Left renal pelvis (tissue), 4 donors: ENCODE measurements around the gene RGS14. TPM values are rescaled to one million over a fixed set of nuclear protein-coding genes. Genes with fewer than 3 reads are reported as not detected.
"Not testable (repeated sequence)": the region's sequence is repeated elsewhere in the genome, so short reads cannot be mapped to it uniquely, and the experiment has no call there.

Experiments used
- DNase-seq, 4 donors: peaks; one replicate each; pipeline ENCODE4 v3.0.0-alpha.2; 2013; ENCODE audit warnings: low read depth in 4 of 4, low spot score in 3 of 4
- polyA plus RNA-seq, 4 donors: library from polyadenylated mRNA; unstranded; fragments of 120-200 nt; gene quantifications; one replicate each; pipeline ENCODE4 v1.2.1, GENCODE V29; 2013; ENCODE audit not compliant: insufficient read length in 4 of 4

The RGS14 gene
- polyA plus RNA-seq, 4 donors, result 5.7 to 19.3 (median 13.9) TPM

DNA sequence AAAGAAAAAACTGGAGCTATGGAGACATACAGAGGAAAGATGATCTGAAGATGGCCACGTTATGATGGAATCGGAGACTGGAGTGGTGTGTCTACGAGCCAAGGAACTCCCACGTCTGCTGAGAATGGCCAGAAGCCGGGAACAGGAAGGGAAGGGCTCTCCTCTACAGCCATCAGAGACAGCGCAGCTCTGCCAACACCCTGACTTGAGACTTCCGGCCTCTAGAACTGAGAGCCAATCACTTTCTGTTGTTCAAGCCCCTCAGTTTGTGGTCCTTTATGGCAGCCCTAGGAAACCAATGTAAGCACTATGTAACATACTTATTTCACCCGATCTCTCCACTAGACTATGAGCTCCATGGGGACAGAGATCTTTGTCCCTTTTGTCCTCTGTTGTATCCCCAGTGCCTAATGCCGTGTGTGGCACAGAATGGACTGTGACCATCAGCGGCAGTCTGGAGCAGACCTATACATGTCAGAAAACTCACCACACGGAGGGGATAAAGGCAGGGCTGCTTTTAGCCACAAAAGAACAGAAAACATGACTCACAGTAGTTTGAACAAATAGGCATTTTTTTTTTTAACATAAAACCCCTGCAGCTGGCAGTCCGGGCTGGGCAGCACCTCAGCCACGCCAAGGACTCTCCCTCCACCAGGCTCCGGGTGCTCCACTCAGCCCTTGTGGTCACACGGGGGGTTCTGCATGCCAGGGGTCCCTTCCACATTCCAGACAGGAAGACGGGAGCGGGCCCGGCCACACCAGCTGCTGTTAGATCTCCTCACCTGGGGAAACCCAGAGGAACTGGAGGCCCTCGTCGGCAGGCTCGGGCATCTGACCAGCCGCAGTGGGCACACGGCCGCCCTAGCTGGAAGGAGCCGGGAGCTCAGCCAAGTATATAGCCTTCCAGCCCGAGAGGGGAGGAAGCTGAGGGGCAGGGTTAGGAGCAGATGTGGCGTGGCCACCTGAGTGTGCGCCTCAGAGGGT, 29.9 kb upstream of the RGS14 start:
- no peak for DNase-seq

DNA sequence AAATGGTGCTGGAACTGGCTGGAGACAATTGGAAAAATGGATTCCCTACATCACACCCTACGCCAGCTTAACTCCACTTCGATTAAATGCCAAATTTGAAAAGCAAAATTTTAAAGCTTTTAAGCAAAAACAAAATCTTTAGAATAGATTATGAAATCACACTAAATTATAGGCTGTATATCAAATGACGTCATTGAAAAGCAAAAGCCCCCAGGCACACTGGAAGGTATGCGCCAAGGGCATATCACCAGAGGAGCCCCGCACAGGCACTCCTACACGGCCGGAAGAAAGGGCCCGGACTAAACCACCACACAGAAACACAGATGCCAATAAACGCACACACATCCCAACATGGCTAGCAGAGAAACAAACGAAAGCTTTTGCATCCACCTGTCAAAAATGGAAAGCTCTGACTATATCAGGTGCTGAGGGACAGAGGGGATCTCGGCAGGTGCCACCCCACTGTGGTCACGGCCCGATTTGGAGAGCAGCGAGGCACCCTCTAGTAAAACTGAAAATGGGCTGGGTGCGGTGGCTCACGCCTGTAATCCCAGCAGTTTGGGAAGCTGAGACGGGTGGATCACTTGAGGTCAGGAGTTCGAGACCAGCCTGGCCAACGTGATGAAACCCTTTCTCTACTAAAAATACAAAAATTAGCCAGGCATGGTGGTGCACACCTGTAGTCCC, 29.0 kb upstream of the RGS14 start:
- DNase-seq, result no peak

DNA sequence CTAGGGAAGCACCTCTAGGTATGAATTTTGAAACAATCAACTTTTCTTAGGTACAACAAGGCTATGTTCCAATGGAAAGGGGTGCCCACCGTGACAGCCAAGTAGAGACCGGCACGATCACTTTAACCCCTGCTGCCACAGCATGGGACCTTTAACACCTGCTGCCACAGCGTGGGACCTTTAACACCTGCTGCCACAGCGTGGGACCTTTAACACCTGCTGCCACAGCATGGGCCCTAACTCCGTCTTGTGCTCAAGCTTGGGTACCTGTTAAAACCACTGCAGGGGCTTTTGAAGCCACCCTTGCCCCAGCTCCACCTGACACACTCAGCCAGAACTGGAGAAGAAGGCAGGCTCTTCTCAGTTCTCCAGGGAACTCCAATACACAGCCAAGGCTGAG, 27.8 kb upstream of the RGS14 start:
- DNase-seq, result no peak

DNA sequence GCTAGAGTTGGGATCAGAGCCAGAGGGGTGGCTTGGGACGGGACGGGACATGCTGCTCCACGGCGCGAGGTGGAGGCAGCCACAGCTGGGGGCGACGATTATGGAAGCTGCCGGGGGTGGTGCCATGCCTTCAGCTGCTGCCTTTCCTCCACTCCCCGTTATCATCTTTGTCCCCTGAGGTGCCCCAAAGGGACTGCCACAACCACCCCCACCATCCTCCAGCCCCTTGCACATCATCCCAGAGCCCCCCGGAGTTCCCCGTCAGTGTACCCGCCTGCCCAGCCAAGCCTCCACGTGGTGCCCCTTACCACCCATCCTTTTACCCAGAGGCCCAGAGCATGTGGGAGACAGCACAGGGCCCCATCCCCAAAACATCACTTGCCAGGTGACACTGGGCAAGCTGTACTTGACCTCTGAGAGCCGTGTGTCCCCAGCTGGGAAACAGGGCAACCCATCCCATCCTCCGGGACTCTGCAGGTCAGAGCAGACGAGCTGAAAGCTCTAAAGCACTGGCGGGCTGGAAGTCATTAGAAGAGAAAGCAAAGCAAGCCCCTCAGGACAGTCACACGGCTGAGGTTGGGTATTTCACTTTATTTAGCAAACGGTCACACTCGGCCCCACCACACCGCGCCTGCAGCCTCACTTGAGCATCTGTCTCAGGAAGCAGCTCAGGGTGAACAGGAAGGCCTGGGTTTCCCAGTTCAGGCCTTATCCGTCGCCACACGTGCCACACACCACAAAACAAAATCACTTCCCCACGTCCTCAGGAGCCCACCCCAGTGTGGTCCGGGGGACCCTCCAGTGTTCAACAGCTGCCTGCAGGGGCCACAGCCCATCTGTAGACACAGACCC, 26.5 kb upstream of the RGS14 start:
- no peak for DNase-seq

DNA sequence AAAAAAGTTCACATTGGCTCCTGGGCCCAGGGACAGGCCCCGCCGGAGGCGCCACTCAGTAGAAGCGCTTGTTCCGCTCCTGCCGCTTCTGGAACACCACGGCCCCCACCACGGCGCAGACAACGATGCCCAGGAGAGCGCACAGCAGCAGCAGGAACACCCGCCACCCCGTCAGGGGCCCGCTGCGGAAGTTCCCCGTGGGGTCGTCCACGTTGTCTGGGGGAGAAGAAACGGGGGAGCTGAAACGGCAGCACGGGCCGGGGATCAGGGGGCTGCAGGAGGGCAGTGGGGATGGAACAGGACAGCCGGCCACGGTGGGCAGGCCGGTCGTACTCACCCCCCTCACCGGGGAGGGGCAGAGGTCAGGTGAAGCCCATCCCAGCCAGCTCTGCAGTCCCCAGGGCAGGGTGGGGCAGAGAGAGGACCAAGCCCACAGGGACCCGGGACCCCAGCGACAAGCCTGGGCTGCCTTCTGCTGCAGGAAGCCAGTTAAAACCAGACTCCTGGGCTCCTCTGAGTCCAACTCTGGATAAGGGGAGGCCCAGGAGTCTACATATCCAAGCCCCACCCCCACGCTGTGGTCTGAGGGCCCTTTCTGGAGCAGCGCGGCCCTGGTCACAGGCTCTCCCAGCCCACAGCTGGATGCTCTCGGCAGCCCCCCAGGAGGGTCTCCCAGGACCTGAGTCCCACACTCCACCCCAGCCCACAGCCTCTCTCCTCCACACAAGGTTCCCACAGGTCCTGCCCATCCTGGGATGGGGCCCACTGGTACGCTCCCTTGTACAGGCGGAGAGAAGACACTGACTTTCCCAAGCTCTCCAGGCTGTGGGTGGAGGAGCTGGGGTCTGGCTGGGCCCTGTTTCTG, 25.5 kb upstream of the RGS14 start:
- DNase-seq, result no peak

DNA sequence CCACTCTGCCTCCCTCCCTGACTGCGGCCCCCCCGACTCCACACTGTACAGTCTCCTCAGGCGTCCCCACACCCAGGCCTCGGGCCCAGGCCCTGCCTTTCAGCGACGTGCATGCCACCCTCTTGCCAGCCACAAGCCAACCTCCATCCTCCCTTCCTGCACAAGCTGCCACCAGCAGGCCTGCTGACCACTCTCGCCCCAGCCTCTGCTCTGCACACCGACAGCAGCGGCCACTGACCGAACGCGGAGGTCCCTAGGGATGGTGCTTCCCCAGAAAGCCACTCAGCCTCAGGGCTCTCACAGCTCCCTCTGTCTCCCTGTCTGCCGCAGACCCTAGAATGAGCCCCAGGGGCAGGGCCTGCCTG, 24.8 kb upstream of the RGS14 start:
- no peak for DNase-seq

DNA sequence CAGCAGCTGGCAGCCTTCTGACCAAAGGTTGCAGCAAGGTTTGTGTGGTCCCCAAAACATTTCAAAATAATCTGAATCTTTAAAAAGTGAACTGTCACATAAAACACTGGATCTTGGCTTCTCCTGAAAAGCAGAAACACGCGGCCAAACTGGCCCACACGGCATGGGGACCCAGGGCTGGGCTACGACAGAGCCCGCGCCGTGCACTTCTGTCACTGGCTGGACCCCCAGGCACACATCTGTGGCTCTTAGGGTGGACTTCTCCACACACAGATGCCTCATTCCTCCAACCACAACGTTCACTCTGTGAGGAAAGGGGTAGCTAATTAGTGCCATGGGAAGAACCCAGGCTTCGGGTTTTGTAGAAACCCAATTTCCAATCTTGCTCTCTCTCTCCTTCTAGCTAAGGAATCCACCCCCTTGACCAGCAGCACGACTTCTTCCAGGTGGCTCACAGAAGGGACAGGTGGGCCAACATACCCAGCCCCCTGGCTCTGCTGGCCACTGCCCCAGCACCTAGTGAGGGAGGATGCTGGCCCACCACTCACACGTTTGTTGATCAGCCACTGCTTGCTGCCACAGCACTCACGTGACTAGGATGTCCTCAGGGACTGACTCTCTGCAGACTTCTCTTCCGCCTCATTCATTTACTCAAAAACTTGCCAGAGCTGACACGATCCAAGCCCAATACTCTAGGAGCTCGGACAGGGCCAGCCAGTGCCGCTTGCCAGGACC, 24.1 kb upstream of the RGS14 start:
- DNase-seq, result no peak

DNA sequence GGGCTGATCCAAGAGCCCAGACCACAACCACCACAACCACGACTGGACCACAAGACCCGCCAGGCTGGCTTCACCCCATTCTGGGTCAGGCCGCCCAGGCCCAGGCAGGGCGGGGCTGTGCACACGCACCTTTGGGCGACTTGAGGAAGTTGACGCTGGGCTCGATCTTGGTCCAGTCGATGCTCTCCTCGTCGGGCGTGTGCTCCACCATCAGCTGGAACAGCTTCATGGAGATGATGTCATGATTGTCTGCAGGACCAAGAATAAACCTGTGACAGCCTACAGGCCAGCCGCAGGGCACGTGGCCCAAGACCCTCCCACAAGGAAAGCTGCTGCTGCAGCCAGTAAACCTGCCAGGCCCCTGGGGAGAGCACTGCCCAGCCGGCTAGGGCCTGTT, 23.6 kb upstream of the RGS14 start:
- no peak for DNase-seq

DNA sequence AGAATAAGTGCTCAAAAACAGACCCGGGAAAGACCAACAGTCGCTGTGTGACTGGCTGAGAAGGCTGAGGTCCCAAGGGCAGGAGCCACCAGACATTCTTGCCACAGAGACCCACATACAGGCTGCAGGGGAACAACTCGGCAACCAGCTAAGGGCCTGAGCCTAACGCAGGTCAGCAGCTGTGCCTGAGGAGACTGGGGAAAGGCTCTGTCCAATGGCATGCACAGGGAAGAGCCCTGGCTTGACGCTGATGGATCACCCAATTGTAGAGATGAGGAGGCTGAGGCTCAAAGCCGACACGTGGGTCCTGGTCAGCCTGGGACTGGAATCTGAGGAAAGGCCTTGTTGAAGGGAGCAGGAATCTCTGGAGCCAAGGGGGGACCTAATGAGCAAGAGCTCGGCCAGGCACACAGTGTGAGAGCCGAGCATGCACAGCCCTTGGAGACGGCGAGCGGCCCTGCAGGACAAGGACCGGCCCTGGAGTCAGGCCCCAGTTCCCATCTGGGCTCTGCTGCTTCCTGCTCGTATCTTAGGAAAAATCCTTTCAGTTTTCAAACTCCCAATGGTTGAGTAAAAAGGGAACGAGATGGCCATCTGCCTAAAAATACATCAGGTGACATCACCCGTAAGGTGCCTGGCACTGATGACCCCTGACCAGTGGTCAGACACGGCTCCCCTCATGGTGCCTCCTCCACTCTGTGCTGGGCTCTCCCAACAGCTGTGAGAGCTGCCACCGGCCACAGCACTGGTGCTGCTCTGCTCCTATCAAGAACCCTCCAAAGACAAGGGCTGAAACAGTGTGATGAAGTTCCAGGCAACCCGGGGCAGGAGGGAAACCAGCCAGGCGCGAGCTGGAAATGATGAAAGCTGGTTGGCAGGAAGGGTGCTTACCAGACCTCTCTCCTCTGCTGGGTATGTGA, 22.7 kb upstream of the RGS14 start:
- no peak for DNase-seq

DNA sequence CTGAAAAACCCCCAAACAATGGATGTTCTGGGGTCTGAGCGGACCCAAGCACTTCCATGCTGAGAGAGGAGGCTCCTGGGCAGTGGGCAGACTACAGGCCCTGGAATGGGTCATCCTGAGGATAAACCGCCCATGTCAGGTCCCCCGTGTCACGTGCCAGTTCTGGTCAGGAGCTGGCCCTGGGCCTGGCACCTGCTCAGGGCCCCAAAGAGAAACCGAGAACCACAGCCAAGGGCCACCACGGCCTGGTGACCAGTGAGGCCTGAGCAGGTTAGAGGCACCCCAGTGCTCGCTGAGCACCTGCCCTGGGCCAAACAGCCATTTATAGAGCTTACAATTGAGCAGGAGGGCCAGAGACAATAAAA, 22.0 kb upstream of the RGS14 start:
- DNase-seq, result no peak

DNA sequence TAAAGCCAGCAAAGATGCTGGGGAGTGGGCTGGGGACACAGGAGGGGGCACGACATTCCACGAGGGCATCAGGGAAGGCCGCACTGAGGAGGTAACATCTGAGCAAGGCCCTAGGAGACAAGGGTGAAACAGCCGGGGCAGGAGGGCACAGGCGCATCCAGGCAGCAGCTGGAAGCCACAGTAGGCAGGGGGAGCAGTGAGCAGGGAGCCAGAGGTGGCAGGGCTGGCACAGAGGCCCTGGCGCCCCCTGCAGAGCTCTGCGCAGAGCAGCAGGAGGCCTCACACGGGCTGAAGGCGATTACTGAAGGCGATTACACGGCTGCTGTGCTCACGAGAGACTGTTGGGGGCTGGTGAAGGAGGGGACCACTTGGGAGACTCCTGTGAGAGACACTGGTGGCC, 21.6 kb upstream of the RGS14 start:
- no peak for DNase-seq

DNA sequence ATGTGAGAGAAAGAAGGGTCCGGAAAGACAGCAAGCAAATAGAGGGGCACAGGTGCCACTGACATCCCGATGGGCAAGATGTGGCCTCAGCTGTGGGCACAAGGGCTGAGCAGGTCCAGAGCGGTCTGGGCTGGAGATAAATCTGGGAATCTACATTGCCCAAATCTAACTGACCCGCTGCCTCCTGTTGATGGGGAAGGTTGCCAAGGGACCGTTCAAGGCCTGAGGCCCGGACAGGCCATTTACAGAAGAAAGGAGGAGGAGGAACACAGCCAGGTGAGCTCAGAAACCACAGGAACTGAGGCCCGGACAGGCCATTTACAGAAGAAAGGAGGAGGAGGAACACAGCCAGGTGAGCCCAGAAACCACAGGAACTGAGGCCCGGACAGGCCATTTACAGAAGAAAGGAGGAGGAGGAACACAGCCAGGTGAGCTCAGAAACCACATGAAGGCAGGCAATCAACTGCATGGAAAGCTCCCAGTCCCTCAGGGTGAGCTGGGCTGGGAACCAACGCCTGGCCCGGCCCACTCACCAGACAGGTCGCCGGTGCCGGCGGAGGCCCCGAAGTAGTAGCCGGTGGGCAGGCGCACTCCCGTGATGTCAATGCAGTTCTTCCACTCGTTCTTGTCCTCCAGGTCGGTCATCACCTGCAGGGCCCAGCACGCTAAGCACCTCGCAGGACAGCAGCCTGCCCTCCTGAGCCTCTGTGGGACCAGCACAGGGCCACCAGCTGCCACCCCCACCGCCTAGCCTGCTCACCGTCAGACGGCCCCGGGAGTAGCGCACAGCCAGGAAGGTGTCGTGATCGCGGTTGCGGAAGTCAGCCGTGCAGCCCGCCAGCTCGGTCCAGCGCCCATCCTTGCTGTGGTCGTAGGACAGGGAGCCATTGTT, 20.9 kb upstream of the RGS14 start:
- no peak for DNase-seq

DNA sequence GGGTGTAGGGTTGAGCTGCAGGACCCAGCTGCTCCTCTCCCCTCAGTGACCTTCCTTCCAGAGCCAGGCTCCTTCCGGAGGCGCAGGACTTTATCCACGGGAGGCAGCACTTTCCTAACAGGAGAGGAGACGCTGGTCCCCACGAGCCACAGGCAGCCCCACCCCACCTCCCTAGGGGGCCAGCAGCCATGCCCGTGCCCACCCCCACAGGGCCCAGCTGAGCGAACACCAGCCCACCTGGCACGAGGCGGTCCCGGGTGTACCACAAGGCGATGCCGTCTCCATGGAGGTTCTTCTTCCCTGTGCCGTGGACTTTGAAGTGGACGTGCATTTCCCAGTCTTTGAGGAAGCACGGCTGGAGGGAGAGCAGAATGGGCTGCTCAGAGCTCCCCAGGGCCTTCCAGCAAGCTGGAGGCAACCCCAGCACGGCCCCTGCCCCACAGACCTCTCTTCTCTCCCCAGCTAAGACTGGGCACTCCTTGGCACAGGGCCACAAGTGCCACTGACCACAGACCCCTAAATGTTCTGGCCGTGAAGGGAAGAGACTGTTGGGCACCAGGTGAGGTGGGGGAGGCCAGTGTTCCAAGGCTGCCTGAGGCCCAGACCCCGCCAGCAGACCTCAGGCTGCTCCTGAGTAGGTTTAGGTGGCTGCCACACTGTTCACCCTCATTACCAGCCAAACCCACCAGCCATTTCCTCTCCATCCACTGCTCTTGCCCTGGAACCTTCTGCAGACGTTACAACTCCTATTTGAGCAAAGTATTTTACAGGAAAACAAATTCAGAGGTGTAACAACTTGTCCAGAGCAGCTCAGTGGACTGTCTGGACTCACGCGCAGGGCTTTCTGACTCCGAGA, 19.2 kb upstream of the RGS14 start:
- no peak for DNase-seq

DNA sequence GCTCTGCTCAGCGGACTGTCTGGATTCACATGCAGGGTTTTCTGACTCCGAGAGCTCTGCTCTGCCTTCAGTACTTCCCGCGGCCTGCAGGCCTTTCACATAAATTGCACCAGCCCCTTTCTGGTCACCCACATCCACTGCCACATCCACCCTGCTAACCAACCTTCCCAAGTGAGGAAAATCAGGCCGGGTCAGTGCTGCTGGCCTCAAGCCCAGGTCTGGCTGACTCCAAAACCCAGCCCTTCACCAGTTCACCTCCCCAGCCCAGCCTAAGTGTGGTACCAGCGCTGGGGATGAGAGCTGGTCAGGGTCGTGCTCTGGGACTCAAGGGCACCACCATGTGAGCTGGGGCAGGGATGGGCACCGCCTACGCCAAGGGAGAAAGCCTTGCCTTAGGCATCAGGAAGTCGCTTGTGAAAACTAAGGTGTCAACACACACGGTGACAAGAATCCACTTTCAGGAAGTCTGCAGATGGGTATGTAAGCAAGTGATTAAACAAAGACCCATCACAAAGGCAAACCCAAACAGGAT, 18.6 kb upstream of the RGS14 start:
- DNase-seq, result no peak

DNA sequence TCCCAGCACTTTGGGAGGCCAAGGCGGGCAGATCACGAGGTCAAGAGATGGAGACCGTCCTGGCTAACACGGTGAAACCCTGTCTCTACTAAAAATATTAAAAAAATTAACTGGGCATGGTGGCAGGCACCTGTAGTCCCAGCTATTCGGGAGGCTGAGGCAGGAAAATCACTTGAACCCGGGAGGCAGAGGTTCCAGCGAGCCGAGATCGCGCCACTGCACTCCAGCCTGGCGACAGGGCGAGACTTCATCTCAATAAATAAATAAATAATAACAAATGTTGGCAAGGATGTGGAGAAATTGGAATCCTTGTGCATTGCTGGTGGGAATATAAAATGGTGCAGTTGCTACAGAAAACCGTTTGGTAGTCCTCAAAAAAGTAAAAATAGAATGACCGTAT, 14.7 kb upstream of the RGS14 start:
- not testable (repeated sequence) for DNase-seq

DNA sequence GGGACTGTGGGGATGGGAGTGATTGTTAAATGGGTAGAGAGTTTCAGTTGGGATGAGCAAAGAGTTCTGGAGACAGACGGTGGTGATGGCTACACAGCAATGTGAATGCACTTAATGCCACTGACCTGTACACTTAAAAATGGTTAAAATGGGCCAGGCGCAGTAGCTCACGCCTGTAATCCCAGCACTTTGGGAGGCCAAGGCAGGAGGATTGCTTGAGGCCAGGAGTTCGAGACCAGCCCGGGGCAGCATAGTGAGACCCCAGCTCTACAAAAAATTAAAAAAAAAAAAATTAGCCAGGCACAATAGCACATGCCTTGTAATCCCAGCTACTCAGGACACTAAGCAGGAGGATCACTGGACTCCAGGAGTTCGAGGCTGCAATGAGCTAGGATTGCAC, 13.9 kb upstream of the RGS14 start:
- no peak for DNase-seq
